ENCODE data around the gene TSHZ1.

Gene TSHZ1

DNA sequence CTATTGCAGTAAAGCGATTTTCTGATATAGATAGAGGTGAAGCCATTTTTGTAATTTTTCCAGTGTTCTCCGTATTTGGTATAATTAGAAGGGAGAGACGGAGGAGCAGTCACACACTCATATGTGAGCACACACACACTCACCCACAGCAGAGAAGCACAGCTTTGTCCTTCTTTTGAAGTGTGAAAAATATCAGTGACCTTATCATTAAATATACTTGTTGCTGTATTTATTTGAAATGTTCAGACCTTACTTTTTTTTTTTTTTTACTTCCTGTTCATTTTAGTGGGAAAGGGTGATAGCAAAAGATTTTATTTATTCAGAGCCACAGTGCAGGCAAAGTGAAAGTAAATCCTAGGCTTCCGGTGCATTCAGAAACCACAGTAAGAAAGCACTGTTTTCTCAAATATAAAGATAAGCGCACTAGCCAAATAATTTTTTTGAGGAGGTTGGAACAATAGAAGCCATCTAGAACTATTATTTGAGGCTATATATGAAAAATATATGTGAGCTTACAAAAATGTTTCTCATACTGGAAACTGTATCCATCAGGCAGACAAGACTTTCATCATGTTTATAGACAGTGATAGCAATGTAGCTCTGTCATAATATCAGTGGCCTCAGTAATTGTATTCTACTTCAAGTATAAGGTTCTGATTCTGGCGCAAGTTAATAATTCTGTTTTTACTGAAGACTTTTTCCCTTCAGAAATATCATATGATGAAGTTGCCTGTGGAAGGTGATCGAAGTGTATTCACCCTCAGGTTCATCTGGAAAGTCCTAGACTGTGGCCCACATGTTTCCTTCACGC lies 37.2 kb downstream of the TSHZ1 start:
- peaks cover 15% of the 10 kb centered on the region in 2 donors for H3K4me1 ChIP-seq (ENCODE audit: control insufficient read depth in 2 of 2, insufficient read depth in 2 of 2, low read length in 2 of 2)
- peak overlapping the region; percentile 61 to 65 for H3K9ac ChIP-seq (ENCODE audit: low read depth in 1 of 2, low read length in 2 of 2)

DNA sequence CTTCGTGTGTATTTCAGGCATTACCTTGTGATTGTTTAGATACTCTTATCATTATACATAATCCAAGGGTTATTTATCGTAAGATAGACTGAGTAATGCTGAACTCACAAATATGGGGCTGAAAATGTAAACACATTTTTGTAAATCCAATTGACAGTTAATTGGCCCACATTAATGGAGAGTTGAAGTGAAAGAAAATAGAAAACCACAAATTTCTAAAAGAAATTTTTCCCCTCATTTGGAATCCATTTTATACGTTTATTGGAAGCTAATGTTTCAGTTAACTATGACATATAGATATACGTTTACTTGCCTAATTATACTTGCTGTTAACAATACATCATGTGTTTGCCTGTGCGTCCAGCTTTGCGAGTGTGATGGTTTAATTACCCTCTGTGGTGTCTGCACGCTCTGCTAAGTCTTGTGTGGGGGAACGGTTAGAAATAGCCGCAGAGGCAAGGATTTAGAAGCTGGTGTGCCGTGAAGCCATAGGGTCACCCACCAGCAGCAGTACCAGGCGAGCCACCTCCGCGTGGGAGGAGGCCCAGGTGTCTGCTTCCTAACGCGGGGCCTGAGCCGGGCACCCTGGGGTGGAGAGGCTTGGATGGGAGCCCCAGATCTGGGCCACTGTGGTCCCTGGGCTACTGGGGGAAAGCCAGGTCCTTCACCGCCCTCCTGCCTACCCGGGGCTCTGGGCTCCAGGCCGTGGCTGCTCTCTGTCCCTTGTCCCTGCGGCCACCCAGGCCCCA lies 38.0 kb downstream of the TSHZ1 start:
- H3K9me3 ChIP-seq (ENCODE audit: control insufficient read depth in 2 of 2, low read length in 2 of 2), result no peaks in the 10 kb centered on the region
- H3K27me3 ChIP-seq (ENCODE audit: control insufficient read depth in 2 of 2, insufficient read depth in 2 of 2, low read length in 2 of 2), result no peaks in the 10 kb centered on the region
- H3K27ac ChIP-seq (ENCODE audit: low read depth in 2 of 2, low read length in 2 of 2), result peak overlapping the region; percentile 57 to 69
- H3K4me1 ChIP-seq (ENCODE audit: control insufficient read depth in 2 of 2, insufficient read depth in 2 of 2, low read length in 2 of 2), result peaks cover 15 to 17% of the 10 kb centered on the region in 2 donors
- no peaks in the 10 kb centered on the region for H3K36me3 ChIP-seq (ENCODE audit: control insufficient read depth in 2 of 2, insufficient read depth in 2 of 2, low read length in 2 of 2)
- peak overlapping the region; percentile 26 to 61 for H3K9ac ChIP-seq (ENCODE audit: low read depth in 1 of 2, low read length in 2 of 2)
- peak overlapping the region; percentile 68 to 80 for H3K4me3 ChIP-seq (ENCODE audit: low read length in 2 of 2)

More for the DNA sequence above, 37.2 kb downstream of the TSHZ1 start:
- peak overlapping the region; percentile 57 to 69 for H3K27ac ChIP-seq (ENCODE audit: low read depth in 2 of 2, low read length in 2 of 2)
- H3K36me3 ChIP-seq (ENCODE audit: control insufficient read depth in 2 of 2, insufficient read depth in 2 of 2, low read length in 2 of 2), result no peaks in the 10 kb centered on the region
- no peaks in the 10 kb centered on the region for H3K9me3 ChIP-seq (ENCODE audit: control insufficient read depth in 2 of 2, low read length in 2 of 2)
- peak overlapping the region; percentile 68 to 80 for H3K4me3 ChIP-seq (ENCODE audit: low read length in 2 of 2)
- no peaks in the 10 kb centered on the region for H3K27me3 ChIP-seq (ENCODE audit: control insufficient read depth in 2 of 2, insufficient read depth in 2 of 2, low read length in 2 of 2)

DNA sequence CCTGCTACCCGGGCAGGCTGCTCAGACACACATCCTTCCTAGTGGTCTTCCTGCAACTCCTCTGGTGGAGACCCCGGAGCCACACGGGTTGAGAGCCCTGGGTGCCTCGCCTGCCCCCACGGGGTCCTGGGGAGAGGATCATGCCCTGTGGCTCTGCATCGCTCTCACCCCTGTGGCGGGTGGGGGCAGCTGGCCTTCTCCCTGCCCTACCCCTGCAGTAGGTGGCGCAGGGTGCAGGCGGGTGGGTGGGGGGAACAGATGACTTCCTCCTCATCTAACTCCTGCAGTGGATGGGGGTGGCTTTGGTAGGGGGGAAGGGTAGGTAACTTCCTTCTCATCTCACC lies 38.5 kb downstream of the TSHZ1 start:
- H3K9ac ChIP-seq (ENCODE audit: low read depth in 1 of 2, low read length in 2 of 2), result no peak overlapping the region
- H3K4me1 ChIP-seq (ENCODE audit: control insufficient read depth in 2 of 2, insufficient read depth in 2 of 2, low read length in 2 of 2), result peaks cover 15 to 17% of the 10 kb centered on the region in 2 donors
- H3K36me3 ChIP-seq (ENCODE audit: control insufficient read depth in 2 of 2, insufficient read depth in 2 of 2, low read length in 2 of 2), result no peaks in the 10 kb centered on the region
- H3K4me3 ChIP-seq (ENCODE audit: low read length in 2 of 2), result no peak overlapping the region
- peak overlapping the region in 1 of 2 donors; percentile 52 for H3K27ac ChIP-seq (ENCODE audit: low read depth in 2 of 2, low read length in 2 of 2)
- no peaks in the 10 kb centered on the region for H3K9me3 ChIP-seq (ENCODE audit: control insufficient read depth in 2 of 2, low read length in 2 of 2)
- no peaks in the 10 kb centered on the region for H3K27me3 ChIP-seq (ENCODE audit: control insufficient read depth in 2 of 2, insufficient read depth in 2 of 2, low read length in 2 of 2)

GRCh38 chr18:75249672-75250470 lies 39.3 kb downstream of the TSHZ1 start:
- no peaks in the 10 kb centered on the region for H3K36me3 ChIP-seq (ENCODE audit: control insufficient read depth in 2 of 2, insufficient read depth in 2 of 2, low read length in 2 of 2)
- no peak overlapping the region for H3K4me3 ChIP-seq (ENCODE audit: low read length in 2 of 2)
- no peak overlapping the region for H3K9ac ChIP-seq (ENCODE audit: low read depth in 1 of 2, low read length in 2 of 2)
- no peak overlapping the region for H3K27ac ChIP-seq (ENCODE audit: low read depth in 2 of 2, low read length in 2 of 2)
- H3K9me3 ChIP-seq (ENCODE audit: control insufficient read depth in 2 of 2, low read length in 2 of 2), result no peaks in the 10 kb centered on the region
- no peaks in the 10 kb centered on the region for H3K27me3 ChIP-seq (ENCODE audit: control insufficient read depth in 2 of 2, insufficient read depth in 2 of 2, low read length in 2 of 2)
- H3K4me1 ChIP-seq (ENCODE audit: control insufficient read depth in 2 of 2, insufficient read depth in 2 of 2, low read length in 2 of 2), result peaks cover 15 to 17% of the 10 kb centered on the region in 2 donors

DNA sequence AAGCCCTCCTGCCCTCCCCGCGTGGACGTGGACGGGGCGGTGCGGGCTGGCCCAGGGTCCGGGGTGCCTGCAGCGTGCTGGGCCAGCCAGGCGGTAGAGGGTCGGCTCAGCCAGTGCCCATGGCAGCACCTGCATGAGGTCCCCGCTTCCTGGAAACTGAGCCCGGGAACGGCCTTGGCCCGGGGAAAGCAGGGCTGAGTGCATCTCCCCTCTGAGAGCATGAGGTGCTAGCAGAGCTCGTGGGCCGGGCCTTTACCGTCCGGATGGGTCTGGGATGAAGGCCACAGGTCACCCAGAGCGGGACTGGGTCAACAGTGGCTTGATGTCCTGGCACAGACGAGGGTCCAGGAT lies 39.8 kb downstream of the TSHZ1 start:
- H3K4me1 ChIP-seq (ENCODE audit: control insufficient read depth in 2 of 2, insufficient read depth in 2 of 2, low read length in 2 of 2), result peaks cover 15 to 17% of the 10 kb centered on the region in 2 donors

GRCh38 chr18:75251466-75251865 lies 40.9 kb downstream of the TSHZ1 start:
- Histone ChIP-seq H3K4me3 (ENCODE audit: low read length in 2 of 2) (no peak overlapping the region), H3K9ac (ENCODE audit: low read depth in 1 of 2, low read length in 2 of 2) (no peak overlapping the region), H3K27ac (ENCODE audit: low read depth in 2 of 2, low read length in 2 of 2) (no peak overlapping the region), H3K4me1 (ENCODE audit: control insufficient read depth in 2 of 2, insufficient read depth in 2 of 2, low read length in 2 of 2) (peaks cover 15 to 17% of the 10 kb centered on the region in 2 donors), H3K27me3 (ENCODE audit: control insufficient read depth in 2 of 2, insufficient read depth in 2 of 2, low read length in 2 of 2) (no peaks in the 10 kb centered on the region), H3K9me3 (ENCODE audit: control insufficient read depth in 2 of 2, low read length in 2 of 2) (no peaks in the 10 kb centered on the region), H3K36me3 (ENCODE audit: control insufficient read depth in 2 of 2, insufficient read depth in 2 of 2, low read length in 2 of 2) (no peaks in the 10 kb centered on the region)

More for the DNA sequence above, 39.8 kb downstream of the TSHZ1 start:
- H3K27ac ChIP-seq (ENCODE audit: low read depth in 2 of 2, low read length in 2 of 2), result no peak overlapping the region
- no peaks in the 10 kb centered on the region for H3K36me3 ChIP-seq (ENCODE audit: control insufficient read depth in 2 of 2, insufficient read depth in 2 of 2, low read length in 2 of 2)
- H3K4me3 ChIP-seq (ENCODE audit: low read length in 2 of 2), result no peak overlapping the region
- no peaks in the 10 kb centered on the region for H3K27me3 ChIP-seq (ENCODE audit: control insufficient read depth in 2 of 2, insufficient read depth in 2 of 2, low read length in 2 of 2)
- no peaks in the 10 kb centered on the region for H3K9me3 ChIP-seq (ENCODE audit: control insufficient read depth in 2 of 2, low read length in 2 of 2)
- H3K9ac ChIP-seq (ENCODE audit: low read depth in 1 of 2, low read length in 2 of 2), result no peak overlapping the region

DNA sequence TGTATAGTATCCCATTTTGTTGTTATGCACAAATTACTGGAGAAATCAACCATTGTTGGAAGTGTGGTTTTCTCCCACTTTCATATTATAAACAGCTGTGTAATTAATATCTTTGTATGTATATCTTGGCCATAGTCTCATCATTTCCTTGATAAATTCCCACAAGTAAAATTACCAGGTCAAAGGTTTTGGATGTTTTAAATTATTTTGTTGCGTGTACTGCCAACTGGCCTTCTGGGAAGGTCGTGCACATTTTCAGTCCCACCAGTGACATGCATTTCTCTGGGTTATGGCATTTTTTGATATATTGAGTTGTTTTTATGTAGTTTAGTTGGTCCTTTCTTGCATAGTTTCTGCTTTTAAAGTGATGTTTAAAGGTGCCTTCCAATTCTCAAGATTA lies 41.5 kb downstream of the TSHZ1 start:
- H3K27ac ChIP-seq (ENCODE audit: low read depth in 2 of 2, low read length in 2 of 2), result no peak overlapping the region
- no peaks in the 10 kb centered on the region for H3K9me3 ChIP-seq (ENCODE audit: control insufficient read depth in 2 of 2, low read length in 2 of 2)
- no peak overlapping the region for H3K4me3 ChIP-seq (ENCODE audit: low read length in 2 of 2)
- H3K36me3 ChIP-seq (ENCODE audit: control insufficient read depth in 2 of 2, insufficient read depth in 2 of 2, low read length in 2 of 2), result no peaks in the 10 kb centered on the region
- H3K9ac ChIP-seq (ENCODE audit: low read depth in 1 of 2, low read length in 2 of 2), result no peak overlapping the region
- H3K27me3 ChIP-seq (ENCODE audit: control insufficient read depth in 2 of 2, insufficient read depth in 2 of 2, low read length in 2 of 2), result no peaks in the 10 kb centered on the region
- peaks cover 10 to 13% of the 10 kb centered on the region in 2 donors for H3K4me1 ChIP-seq (ENCODE audit: control insufficient read depth in 2 of 2, insufficient read depth in 2 of 2, low read length in 2 of 2)

- H3K9me3 ChIP-seq (ENCODE audit: control insufficient read depth in 2 of 2, low read length in 2 of 2), result no peaks in the 10 kb centered on the region
- H3K27me3 ChIP-seq (ENCODE audit: control insufficient read depth in 2 of 2, insufficient read depth in 2 of 2, low read length in 2 of 2), result no peaks in the 10 kb centered on the region
- no peaks in the 10 kb centered on the region for H3K36me3 ChIP-seq (ENCODE audit: control insufficient read depth in 2 of 2, insufficient read depth in 2 of 2, low read length in 2 of 2)
- no peak overlapping the region for H3K27ac ChIP-seq (ENCODE audit: low read depth in 2 of 2, low read length in 2 of 2)
- peaks cover 4 to 10% of the 10 kb centered on the region in 2 donors for H3K4me1 ChIP-seq (ENCODE audit: control insufficient read depth in 2 of 2, insufficient read depth in 2 of 2, low read length in 2 of 2)
- no peak overlapping the region for H3K9ac ChIP-seq (ENCODE audit: low read depth in 1 of 2, low read length in 2 of 2)
- no peak overlapping the region for H3K4me3 ChIP-seq (ENCODE audit: low read length in 2 of 2)
These were observed 42.4 kb downstream of the TSHZ1 start for GRCh38 chr18:75253043-75253442.

DNA sequence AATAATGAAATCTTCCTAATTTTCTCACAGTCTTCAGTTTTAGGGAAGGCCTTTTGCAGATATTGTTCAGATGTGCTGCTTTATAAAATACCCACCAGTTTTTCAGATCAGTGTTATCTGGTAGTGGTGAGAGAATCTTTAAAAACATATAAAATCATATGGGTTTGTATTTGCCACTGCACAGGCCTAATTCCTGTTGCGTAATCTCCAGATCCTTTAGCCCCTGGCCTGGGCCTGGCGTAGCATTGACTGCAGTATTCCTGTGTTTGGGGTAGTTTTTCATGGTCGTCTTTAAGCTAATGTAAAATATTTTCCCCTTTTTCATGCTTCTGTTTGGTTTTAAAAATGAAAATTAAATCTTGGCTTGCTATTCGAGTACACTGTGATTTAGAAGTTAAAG lies 43.2 kb downstream of the TSHZ1 start:
- H3K9me3 ChIP-seq (ENCODE audit: control insufficient read depth in 2 of 2, low read length in 2 of 2), result no peaks in the 10 kb centered on the region
- no peaks in the 10 kb centered on the region for H3K36me3 ChIP-seq (ENCODE audit: control insufficient read depth in 2 of 2, insufficient read depth in 2 of 2, low read length in 2 of 2)
- no peaks in the 10 kb centered on the region for H3K27me3 ChIP-seq (ENCODE audit: control insufficient read depth in 2 of 2, insufficient read depth in 2 of 2, low read length in 2 of 2)
- peaks cover 0 to 3% of the 10 kb centered on the region in 2 donors for H3K4me1 ChIP-seq (ENCODE audit: control insufficient read depth in 2 of 2, insufficient read depth in 2 of 2, low read length in 2 of 2)
- no peak overlapping the region for H3K27ac ChIP-seq (ENCODE audit: low read depth in 2 of 2, low read length in 2 of 2)
- no peak overlapping the region for H3K9ac ChIP-seq (ENCODE audit: low read depth in 1 of 2, low read length in 2 of 2)
- no peak overlapping the region for H3K4me3 ChIP-seq (ENCODE audit: low read length in 2 of 2)

GRCh38 chr18:75255094-75255493 lies 44.5 kb downstream of the TSHZ1 start:
- H3K9ac ChIP-seq (ENCODE audit: low read depth in 1 of 2, low read length in 2 of 2), result no peak overlapping the region
- no peaks in the 10 kb centered on the region for H3K9me3 ChIP-seq (ENCODE audit: control insufficient read depth in 2 of 2, low read length in 2 of 2)
- no peak overlapping the region for H3K27ac ChIP-seq (ENCODE audit: low read depth in 2 of 2, low read length in 2 of 2)
- H3K4me1 ChIP-seq (ENCODE audit: control insufficient read depth in 2 of 2, insufficient read depth in 2 of 2, low read length in 2 of 2), result peaks cover 0 to 2% of the 10 kb centered on the region in 2 donors
- no peaks in the 10 kb centered on the region for H3K27me3 ChIP-seq (ENCODE audit: control insufficient read depth in 2 of 2, insufficient read depth in 2 of 2, low read length in 2 of 2)
- no peak overlapping the region for H3K4me3 ChIP-seq (ENCODE audit: low read length in 2 of 2)
- H3K36me3 ChIP-seq (ENCODE audit: control insufficient read depth in 2 of 2, insufficient read depth in 2 of 2, low read length in 2 of 2), result no peaks in the 10 kb centered on the region
